HG02571 (cell line): Measurements from ENCODE around the gene KHDRBS1.
"Not testable (repeated sequence)": the region's sequence is repeated elsewhere in the genome, so short reads cannot be mapped to it uniquely, and the experiment has no call there.

ENCODE experiments used
- ATAC-seq: cut with Tn5 transposase; IDR thresholded peaks from one replicate; pipeline ENCODE4 v1.9.1; 2021; ENCODE audit warnings: mild to moderate bottlenecking, moderate library complexity; ENCODE audit not compliant: unreplicated experiment

The KHDRBS1 gene, protein sequence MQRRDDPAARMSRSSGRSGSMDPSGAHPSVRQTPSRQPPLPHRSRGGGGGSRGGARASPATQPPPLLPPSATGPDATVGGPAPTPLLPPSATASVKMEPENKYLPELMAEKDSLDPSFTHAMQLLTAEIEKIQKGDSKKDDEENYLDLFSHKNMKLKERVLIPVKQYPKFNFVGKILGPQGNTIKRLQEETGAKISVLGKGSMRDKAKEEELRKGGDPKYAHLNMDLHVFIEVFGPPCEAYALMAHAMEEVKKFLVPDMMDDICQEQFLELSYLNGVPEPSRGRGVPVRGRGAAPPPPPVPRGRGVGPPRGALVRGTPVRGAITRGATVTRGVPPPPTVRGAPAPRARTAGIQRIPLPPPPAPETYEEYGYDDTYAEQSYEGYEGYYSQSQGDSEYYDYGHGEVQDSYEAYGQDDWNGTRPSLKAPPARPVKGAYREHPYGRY

DNA sequence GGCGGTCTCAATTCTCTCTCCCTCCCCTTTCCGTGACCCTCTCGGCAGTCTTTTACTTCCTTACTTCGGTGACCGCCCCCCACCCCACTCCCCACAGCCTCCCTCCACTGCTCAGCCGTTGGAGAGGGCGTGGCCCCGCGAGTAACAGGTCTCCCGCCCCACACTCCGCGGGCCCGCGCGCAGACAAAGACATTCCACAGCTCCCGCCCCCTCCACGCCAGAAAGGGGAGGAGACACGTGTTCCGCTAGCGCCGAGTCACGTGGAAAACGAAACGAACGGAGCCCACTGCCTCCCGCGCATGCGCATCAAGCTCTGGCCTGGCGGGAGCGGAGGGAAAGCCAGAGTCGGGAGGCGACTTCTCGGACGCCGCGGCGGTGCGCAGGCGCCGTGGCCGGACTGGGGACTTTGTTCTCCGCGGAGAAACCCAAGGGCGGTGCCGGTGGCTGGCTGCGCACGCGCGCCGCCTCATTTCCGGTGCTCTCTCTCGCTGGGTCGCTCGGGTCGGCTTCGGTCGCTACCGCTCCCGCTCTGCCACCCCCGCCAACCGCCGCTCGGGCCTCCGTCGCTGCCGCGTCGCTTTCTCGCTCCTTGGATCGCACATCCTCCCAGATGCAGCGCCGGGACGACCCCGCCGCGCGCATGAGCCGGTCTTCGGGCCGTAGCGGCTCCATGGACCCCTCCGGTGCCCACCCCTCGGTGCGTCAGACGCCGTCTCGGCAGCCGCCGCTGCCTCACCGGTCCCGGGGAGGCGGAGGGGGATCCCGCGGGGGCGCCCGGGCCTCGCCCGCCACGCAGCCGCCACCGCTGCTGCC, at the start of gene KHDRBS1:
KHDRBS1 (plus strand) TSS at position 483 of the 813 bp plus-strand sequence; CDS start at position 611, 128 bp downstream.
- ATAC-seq: peak; percentile 70

- ATAC-seq: no peak
These were observed 42.8 kb upstream of the KHDRBS1 start for GRCh38 chr1:31970873-31971272.

DNA sequence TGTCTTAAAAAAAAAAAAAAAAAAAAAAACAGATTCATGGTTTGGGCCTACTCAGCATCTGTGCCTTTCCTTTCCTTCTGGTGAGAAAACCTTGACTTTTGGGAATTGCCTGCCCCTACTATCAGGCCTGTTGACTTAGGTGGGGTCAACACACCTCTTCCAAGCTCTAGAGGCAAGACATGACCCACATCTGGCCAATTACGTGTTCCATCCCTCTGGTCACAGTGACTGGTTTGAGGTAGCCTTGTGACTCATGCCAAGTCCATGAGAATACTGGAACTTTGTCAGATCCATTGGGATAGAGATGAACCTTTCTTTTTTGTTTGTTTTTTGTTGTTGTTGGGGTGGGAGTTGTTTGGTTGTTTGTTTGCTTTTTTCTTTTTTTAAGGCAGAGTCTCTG, 37.3 kb upstream of the KHDRBS1 start:
- no peak for ATAC-seq

GRCh38 chr1:31977385-31978131, 36.1 kb upstream of the KHDRBS1 start:
- ATAC-seq: no peak

DNA sequence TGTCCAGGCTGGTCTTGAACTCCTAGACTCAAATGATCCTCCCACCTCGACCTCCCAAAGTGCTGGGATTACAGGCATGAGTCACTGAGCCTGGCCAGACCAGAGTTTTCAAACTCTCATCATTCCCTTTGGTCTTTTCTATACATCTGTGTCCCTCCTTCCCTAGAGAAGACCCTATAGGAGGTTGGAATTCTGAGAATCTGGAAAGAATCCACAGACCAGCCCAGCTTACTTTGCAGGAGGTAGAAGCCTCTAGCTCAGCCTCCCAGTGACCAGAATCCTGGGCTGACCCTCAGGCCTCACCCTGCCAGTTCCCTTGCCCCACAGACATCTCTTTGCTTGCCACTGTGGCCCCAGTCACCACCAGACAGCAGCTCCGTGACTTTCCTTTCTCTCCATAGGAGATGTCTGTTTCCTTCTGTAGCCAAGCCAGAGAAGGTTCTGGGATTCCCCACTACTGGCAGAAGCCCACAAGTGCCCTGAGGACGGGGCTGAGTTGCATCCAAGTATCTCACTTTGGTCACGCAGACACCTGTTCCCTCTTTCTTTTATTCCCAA, 34.7 kb upstream of the KHDRBS1 start:
- ATAC-seq: no peak

- no peak for ATAC-seq
These were observed 32.7 kb upstream of the KHDRBS1 start for GRCh38 chr1:31980835-31981455.

GRCh38 chr1:31981456-31981839, 32.2 kb upstream of the KHDRBS1 start:
- ATAC-seq: no peak

- ATAC-seq: no peak
These were observed 31.7 kb upstream of the KHDRBS1 start for GRCh38 chr1:31981972-31982371.

DNA sequence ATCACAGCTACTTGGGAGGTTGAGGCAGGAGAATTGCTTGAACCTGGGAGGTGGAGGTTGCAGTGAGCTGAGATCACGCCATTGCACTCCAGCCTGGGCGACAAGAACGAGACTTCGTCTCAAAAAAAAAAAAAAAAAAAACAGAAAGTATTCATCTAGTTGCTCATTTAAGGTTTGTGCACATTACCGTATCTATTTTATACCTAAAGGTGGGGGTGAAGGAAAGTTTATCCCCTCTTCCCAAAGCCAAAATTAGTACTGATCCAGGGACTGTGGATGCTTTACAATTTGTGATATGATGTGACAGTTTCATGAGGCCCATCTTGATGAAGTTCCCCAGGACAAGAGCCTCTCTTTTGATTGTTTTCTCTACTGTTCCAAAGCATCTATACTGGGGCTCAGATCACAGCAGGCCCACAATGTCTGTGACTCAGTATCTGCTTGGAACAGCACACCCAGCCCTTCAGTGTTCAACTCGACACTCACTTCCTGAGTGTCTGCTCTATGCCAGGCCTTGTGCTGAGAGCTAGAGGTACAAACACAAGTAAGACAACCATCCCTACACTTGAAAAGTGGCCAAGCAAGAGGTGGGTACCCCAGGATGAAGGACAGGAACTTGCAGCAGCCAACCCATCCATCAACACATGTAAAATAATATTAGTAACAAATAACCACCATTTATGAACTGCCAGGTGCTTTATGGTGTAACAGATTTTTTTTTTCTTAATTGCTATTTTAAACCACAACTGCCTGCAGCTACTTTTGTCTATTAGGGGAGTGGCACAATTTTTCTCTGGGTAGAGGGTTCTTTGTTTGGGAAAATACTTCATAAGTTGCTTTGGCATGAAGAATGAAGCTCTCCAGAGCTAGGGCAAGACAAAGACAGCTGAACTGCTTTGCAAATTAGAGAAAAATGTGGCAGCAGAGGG, 29.0 kb upstream of the KHDRBS1 start:
- no peak for ATAC-seq

DNA sequence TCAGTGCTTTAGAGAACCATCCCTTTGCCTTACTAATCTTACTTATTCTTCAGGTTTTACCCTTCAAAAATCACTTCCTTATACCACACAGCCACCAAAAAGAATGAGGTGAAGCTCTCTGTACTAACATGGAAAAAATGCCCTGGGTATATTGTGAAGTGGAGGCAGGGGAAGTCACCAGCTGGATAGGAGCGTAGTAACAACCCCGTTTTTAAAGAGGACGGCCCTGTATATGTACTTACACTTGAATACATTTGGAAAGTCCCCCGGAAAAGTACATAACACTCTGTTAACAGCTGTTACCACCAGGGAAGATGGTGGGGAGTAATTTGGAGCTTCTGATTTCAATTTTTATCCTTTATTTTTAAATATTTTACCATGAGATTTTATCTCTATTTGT, 28.2 kb upstream of the KHDRBS1 start:
- ATAC-seq: no peak

- no peak for ATAC-seq
These were observed 26.5 kb upstream of the KHDRBS1 start for GRCh38 chr1:31987135-31987619.

GRCh38 chr1:31989964-31990363, 23.7 kb upstream of the KHDRBS1 start:
- ATAC-seq: no peak

GRCh38 chr1:31991182-31991581, 22.5 kb upstream of the KHDRBS1 start:
- ATAC-seq: no peak

DNA sequence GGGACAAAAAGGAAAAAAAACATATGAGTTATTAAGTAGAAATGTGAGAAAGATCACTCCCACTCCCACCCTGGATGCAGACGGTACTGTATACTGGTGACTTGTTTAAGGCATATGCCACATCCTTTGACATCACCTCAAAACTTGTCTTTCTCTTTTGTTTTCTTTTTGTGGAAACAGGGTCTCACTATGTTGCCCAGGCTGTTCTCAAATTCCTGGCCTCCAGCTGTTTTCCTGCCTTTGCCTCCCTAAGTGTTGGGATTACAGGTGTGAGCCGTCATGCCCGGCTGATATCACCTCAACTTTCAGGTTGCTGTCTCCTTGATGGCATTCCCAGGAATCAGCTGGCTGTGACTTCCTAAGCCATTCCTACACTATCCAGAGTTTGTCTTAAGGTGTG, 18.4 kb upstream of the KHDRBS1 start:
- no peak for ATAC-seq

DNA sequence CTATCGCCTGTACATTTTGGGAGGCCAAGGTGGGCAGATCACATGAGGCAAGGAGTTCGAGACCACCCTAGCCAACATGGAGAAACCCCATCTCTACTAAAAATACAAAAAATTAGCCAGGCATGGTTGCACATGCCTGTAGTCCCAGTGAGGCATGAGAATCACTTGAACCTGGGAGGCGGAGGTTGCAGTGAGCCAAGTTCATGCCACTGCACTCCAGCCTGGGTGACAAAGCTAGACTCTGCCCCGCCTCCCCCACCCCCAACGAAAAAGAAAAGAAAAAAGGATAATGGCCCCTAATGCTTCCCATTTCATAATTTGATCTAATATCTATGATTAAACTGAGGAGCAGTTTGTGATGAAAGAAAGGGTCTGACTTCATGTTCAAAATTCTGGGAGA, 17.5 kb upstream of the KHDRBS1 start:
- not testable (repeated sequence) for ATAC-seq

- ATAC-seq: no peak
These were observed 11.8 kb upstream of the KHDRBS1 start for GRCh38 chr1:32001863-32002262.

GRCh38 chr1:32002285-32002684, 11.4 kb upstream of the KHDRBS1 start:
- not testable (repeated sequence) for ATAC-seq

GRCh38 chr1:32005522-32005921, 8.1 kb upstream of the KHDRBS1 start:
- no peak for ATAC-seq

- ATAC-seq: no peak
These were observed 6.1 kb upstream of the KHDRBS1 start for GRCh38 chr1:32007591-32007940.
